ENCODE results near the gene RAD51.
"Not testable (repeated sequence)": the region's sequence is repeated elsewhere in the genome, so short reads cannot be mapped to it uniquely, and the experiment has no call there.

The RAD51 gene

DNA sequence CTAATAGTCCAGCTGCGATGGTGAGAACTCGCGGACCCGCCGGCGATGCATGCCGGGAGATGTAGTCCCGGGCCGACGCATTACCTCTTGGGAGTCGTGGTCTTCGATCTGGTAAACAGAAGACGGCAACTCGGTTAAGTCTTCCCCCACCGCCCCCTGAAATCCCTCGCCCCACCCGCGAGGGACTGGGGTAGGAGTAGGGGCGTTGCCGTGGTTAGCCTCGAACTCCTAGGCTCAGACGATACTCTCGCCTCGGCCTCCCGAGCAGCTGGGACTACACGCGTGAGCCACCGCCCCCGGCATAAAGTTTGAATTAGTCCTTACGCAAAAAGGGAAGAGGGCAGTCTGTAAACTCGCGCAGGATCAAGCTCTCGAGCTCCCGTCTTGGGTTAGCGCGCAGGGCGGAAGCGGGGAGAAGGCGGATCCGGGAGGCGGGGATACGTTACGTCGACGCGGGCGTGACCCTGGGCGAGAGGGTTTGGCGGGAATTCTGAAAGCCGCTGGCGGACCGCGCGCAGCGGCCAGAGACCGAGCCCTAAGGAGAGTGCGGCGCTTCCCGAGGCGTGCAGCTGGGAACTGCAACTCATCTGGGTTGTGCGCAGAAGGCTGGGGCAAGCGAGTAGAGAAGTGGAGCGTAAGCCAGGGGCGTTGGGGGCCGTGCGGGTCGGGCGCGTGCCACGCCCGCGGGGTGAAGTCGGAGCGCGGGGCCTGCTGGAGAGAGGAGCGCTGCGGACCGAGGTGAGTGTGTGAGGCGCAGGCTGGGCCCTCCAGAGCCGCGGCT is at the start of gene RAD51:
Gene RAD51, plus strand, starts transcription at position 487 of the 781 bp plus-strand sequence. CDS start 3,585 bp downstream, outside the sequence.
- no peaks in the 10 kb centered on the region for H3K9me3 ChIP-seq (ENCODE audit: low read depth, low read length)
- H3K4me3 ChIP-seq = peak within 1 kb of the TSS; percentile 93
- TF ChIP-seq POLR2AphosphoS5 (IDR thresholded peaks at IDR 0.05; ENCODE audit: borderline replicate concordance, low read depth, low read length) = peak; percentile 81
- no peak for TF ChIP-seq FOXP2 (optimal IDR thresholded peaks at IDR 0.05; ENCODE audit: control extremely low read depth, extremely low read length, insufficient read depth)
- peaks cover 7% of the 10 kb centered on the region for H3K36me3 ChIP-seq (ENCODE audit: insufficient read depth, low read length)
- DNase-seq (ENCODE audit: low read depth, low spot score) = peak; percentile 66
- peak within 1 kb of the TSS; percentile 95 for H3K9ac ChIP-seq (ENCODE audit: insufficient read length)
- peak within 1 kb of the TSS; percentile 95 for H3K27ac ChIP-seq

DNA sequence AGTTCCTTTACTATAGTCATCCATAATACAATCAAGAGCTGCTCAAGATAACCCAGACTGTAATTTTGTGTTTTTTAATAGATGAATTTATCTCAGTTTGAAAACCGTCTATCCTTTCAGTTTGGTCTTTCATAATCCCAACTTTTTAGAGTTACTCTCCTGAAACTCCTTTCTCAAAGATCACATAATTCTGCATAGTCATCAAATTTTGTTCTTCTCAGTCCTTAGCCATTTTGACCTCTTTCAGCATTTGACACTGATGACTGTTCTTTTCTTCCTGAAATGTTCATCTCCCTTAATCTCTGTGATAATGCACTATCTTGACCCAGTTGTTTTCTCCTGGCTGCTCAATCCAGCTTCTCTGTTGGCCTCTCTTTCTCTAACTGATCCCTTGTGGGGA is 47.5 kb upstream of the RAD51 start:
- DNase-seq (ENCODE audit: low read depth, low spot score) = no peak
- Histone ChIP-seq H3K27ac (no peak overlapping the region), H3K9me3 (ENCODE audit: low read depth, low read length) (no peaks in the 10 kb centered on the region), H3K4me3 (no peak overlapping the region), H3K9ac (ENCODE audit: insufficient read length) (no peak overlapping the region), H3K36me3 (ENCODE audit: insufficient read depth, low read length) (peaks cover 20% of the 10 kb centered on the region)
- TF ChIP-seq POLR2AphosphoS5 (IDR thresholded peaks at IDR 0.05; ENCODE audit: borderline replicate concordance, low read depth, low read length) (no peak), FOXP2 (optimal IDR thresholded peaks at IDR 0.05; ENCODE audit: control extremely low read depth, extremely low read length, insufficient read depth) (no peak), EZH2 (IDR thresholded peaks at IDR 0.05) (no peak)

DNA sequence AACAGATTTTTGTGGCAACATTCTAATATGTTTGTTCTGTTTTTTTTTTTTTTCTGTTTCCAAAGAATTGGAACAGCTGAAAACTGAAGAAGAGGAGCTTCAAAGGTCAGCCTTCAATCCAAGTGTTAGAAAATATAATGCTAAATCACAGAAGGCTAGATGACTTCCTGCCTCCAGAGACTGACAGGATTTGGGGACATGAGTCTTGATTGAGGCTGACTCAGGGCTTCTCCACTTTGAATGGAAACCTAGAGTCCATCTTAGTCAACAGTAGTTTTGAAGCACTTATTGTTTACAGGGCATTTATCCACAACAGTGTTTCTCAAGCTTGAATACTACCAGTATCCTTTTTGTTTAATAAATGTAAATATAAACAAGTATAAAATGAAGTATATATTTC is 44.5 kb upstream of the RAD51 start:
- Histone ChIP-seq H3K9me3 (ENCODE audit: low read depth, low read length) (no peaks in the 10 kb centered on the region), H3K27ac (no peak overlapping the region), H3K9ac (ENCODE audit: insufficient read length) (no peak overlapping the region), H3K36me3 (ENCODE audit: insufficient read depth, low read length) (peaks cover 31% of the 10 kb centered on the region), H3K4me3 (no peak overlapping the region)
- no peak for DNase-seq (ENCODE audit: low read depth, low spot score)
- TF ChIP-seq POLR2AphosphoS5 (IDR thresholded peaks at IDR 0.05; ENCODE audit: borderline replicate concordance, low read depth, low read length) (no peak), FOXP2 (optimal IDR thresholded peaks at IDR 0.05; ENCODE audit: control extremely low read depth, extremely low read length, insufficient read depth) (no peak), EZH2 (IDR thresholded peaks at IDR 0.05) (no peak)

DNA sequence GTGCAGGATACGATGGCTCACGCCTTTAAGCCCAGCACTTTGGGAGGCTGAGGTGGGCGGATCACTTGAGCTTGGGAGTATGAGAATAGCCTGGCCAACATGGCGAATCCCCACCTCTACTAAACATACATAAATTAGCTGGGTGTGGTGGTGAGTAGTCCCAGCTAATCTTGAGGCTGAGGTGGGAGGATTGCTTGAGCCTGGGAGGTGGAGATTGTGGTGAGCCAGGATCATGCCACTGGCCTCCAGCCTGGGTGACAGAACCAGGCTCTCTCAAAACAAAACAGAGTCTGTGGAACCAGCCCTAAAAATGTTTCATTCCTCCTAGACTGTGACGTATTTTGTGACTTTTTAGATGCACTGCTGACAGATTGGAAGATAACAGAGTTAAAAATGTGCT is 34.3 kb upstream of the RAD51 start:
- no peak for DNase-seq (ENCODE audit: low read depth, low spot score)
- Histone ChIP-seq H3K9ac (ENCODE audit: insufficient read length) (no peak overlapping the region), H3K4me3 (no peak overlapping the region), H3K27ac (no peak overlapping the region), H3K9me3 (ENCODE audit: low read depth, low read length) (no peaks in the 10 kb centered on the region), H3K36me3 (ENCODE audit: insufficient read depth, low read length) (peaks cover 23% of the 10 kb centered on the region)
- TF ChIP-seq EZH2 (IDR thresholded peaks at IDR 0.05) (no peak), FOXP2 (optimal IDR thresholded peaks at IDR 0.05; ENCODE audit: control extremely low read depth, extremely low read length, insufficient read depth) (no peak), POLR2AphosphoS5 (IDR thresholded peaks at IDR 0.05; ENCODE audit: borderline replicate concordance, low read depth, low read length) (no peak)

DNA sequence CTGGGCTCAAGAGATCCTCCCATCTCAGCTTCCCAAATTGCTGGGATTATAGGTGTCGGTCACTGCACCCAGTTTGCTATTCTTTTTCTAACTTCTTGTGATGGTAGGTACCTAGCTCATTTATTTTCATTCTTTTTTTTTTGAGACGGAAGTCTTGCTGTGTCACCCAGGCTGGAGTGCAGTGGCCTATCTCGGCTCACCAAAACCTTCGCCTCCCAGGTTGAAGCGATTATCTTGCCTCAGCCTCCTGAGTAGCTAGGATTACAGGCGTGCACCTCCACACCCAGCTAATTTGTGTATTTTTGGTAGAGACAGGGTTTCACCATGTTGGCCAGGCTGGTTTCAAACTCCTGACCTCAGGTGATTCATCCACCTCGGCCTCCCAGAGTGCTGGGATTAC is 30.1 kb upstream of the RAD51 start:
- no peaks in the 10 kb centered on the region for H3K9me3 ChIP-seq (ENCODE audit: low read depth, low read length)
- no peak overlapping the region for H3K4me3 ChIP-seq
- TF ChIP-seq EZH2 (IDR thresholded peaks at IDR 0.05) = no peak
- TF ChIP-seq FOXP2 (optimal IDR thresholded peaks at IDR 0.05; ENCODE audit: control extremely low read depth, extremely low read length, insufficient read depth) = no peak
- no peak for TF ChIP-seq POLR2AphosphoS5 (IDR thresholded peaks at IDR 0.05; ENCODE audit: borderline replicate concordance, low read depth, low read length)
- no peak overlapping the region for H3K27ac ChIP-seq
- DNase-seq (ENCODE audit: low read depth, low spot score) = no peak
- no peak overlapping the region for H3K9ac ChIP-seq (ENCODE audit: insufficient read length)
- H3K36me3 ChIP-seq (ENCODE audit: insufficient read depth, low read length) = peaks cover 12% of the 10 kb centered on the region; the same call in 1 of the 2 replicates

DNA sequence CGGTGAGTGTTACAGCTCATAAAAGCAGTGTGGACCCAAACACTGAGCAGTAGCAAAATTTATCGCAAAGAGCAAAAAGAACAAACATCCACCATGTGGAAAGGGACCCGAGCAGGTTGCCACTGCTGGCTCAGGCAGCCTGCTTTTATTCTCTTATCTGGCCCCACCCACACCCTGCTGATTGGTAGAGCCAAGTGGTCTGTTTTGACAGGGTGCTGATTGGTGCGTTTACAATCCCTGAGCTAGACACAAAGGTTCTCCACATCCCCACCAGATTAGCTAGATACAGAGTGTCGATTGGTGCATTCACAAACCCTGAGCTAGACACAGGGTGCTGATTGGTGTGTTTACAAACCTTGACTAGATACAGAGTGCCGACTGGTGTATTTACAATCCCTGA is 18.7 kb upstream of the RAD51 start:
- not testable (repeated sequence) for H3K9me3 ChIP-seq (ENCODE audit: low read depth, low read length); H3K36me3 ChIP-seq (ENCODE audit: insufficient read depth, low read length); DNase-seq (ENCODE audit: low read depth, low spot score); H3K9ac ChIP-seq (ENCODE audit: insufficient read length); H3K27ac ChIP-seq; H3K4me3 ChIP-seq

DNA sequence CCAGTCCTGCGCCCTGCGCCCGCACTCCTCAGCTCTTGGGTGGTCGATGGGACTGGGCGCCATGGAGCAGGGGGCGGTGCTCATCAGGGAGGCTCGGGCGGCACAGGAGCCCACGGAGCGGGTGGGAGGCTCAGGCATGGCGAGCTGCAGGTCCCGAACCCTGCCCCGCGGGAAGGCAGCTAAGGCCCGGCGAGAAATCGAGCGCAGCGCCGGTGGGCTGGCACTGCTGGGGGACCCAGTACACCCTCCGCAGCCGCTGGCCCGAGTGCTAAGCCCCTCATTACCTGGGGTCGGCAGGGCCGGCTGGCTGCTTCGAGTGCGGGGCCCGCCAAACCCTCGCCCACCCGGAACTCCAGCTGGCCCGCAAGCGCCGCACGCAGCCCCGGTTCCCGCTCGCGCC is 18.1 kb upstream of the RAD51 start:
- H3K4me3 ChIP-seq; H3K9ac ChIP-seq (ENCODE audit: insufficient read length); H3K36me3 ChIP-seq (ENCODE audit: insufficient read depth, low read length); H3K9me3 ChIP-seq (ENCODE audit: low read depth, low read length); H3K27ac ChIP-seq; DNase-seq (ENCODE audit: low read depth, low spot score): not testable (repeated sequence)

GRCh38 chr15:40680151-40680550 is 14.8 kb upstream of the RAD51 start:
- no peaks in the 10 kb centered on the region for H3K36me3 ChIP-seq (ENCODE audit: insufficient read depth, low read length)
- no peak overlapping the region for H3K4me3 ChIP-seq
- H3K9me3 ChIP-seq (ENCODE audit: low read depth, low read length) = no peaks in the 10 kb centered on the region
- DNase-seq (ENCODE audit: low read depth, low spot score) = no peak
- H3K9ac ChIP-seq (ENCODE audit: insufficient read length) = no peak overlapping the region
- H3K27ac ChIP-seq = no peak overlapping the region
- TF ChIP-seq FOXP2 (optimal IDR thresholded peaks at IDR 0.05; ENCODE audit: control extremely low read depth, extremely low read length, insufficient read depth) (no peak), EZH2 (IDR thresholded peaks at IDR 0.05) (no peak), POLR2AphosphoS5 (IDR thresholded peaks at IDR 0.05; ENCODE audit: borderline replicate concordance, low read depth, low read length) (no peak)

DNA sequence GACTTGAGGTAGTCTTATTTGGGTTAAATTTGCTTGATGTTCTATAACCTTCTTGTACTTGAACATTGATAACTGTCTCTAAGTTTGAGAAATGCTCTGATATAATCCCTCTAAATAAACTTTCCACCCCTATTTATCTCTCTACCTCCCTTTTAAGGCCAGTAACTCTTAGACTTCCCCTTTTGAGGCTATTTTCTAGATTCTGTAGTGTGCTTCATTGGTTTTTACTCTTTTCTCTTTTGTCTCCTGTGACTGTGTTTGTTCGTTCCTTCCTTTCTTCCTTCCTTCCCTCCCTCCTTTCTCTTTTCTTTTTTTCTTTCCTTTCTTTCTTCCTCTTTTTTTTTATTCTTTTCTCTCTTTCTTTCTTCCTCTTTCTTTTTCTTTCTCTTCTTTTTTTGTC is 14.0 kb upstream of the RAD51 start:
- not testable (repeated sequence) for DNase-seq (ENCODE audit: low read depth, low spot score); H3K9me3 ChIP-seq (ENCODE audit: low read depth, low read length); H3K4me3 ChIP-seq; H3K9ac ChIP-seq (ENCODE audit: insufficient read length); H3K36me3 ChIP-seq (ENCODE audit: insufficient read depth, low read length)
- peak overlapping the region; percentile 5; the same call in 1 of the 2 replicates for H3K27ac ChIP-seq
